ENCODE measurements around the gene ERVW-1.

The ERVW-1 gene

DNA sequence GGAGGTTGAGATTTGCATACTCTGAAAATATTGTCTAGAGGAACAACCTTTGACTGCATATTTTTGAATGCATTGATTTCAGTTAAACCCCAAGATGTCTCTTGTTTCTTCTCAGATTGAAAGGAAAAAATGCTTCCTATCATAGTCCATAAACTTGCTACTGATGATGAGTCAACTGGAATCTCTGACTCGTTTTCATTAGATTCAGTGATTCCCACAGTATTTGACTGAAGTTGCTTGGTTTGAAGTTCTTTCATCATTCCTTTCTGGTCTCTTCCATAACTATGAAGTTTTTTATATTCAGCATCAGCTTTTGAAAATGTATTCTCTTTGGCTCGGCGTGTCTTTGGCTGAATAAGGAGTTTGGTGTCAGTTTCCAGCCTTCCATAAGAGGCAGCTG lies 39.9 kb upstream of the ERVW-1 start:
- Histone ChIP-seq H3K9me3 (ENCODE audit: low read length) (no peaks in the 10 kb centered on the region), H2AFZ (ENCODE audit: low read length) (no peak overlapping the region), H3K36me3 (ENCODE audit: insufficient read depth, low read length) (peaks cover 56% of the 10 kb centered on the region)

DNA sequence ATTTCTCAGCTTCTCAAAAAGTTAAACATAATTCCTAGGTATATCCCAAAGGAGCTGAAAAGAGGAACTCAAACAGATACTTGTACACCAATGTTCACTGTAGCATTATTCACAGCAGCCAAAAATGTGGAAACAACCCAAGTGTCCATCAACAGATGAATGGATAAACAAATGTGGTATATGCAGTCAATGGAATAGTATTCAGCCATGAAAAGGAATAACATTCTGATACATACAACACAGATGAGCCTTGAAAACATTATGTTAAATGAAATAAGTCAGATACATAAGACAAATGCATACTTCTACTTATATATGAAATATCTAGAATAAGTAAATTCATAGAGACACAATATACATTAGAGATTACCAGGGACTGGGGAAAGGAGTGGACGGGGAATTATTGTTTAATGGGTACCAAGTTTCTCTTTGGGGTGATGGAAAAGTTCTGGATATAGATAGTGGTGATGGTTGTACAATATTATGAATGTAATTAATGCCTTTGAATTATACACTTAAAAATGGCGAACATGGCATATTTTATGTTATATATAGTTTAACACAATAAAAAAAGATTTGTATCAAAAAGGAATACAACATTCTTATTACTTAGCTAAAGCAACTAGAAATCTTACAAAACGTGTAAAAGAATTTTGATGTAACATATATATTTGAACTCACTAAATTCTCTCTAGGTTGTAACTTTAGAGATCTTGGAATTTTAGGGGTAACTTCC lies 35.6 kb upstream of the ERVW-1 start:
- Histone ChIP-seq H3K4me1 (ENCODE audit: insufficient read depth, low read length, severe bottlenecking) (no peaks in the 10 kb centered on the region), H3K36me3 (ENCODE audit: insufficient read depth, low read length) (peaks cover 49% of the 10 kb centered on the region), H3K4me2 (ENCODE audit: low read length) (no peak overlapping the region), H3K27ac (ENCODE audit: low read depth, low read length, poor library complexity, severe bottlenecking) (no peak overlapping the region), H3K9ac (ENCODE audit: low read length) (no peak overlapping the region), H3K4me3 (ENCODE audit: low read depth, low read length, poor library complexity, severe bottlenecking) (no peak overlapping the region), H4K20me1 (ENCODE audit: insufficient read depth, low read length) (no peaks in the 10 kb centered on the region), H3F3A (ENCODE audit: insufficient read depth, low read length) (no peaks in the 10 kb centered on the region), H3K9me3 (ENCODE audit: low read length) (no peaks in the 10 kb centered on the region), H3K9me2 (ENCODE audit: low read depth, low read length) (no peaks in the 10 kb centered on the region), H3K79me2 (ENCODE audit: insufficient read depth, low read length) (no peaks in the 10 kb centered on the region), H2AFZ (ENCODE audit: low read length) (no peak overlapping the region), H3K27me3 (ENCODE audit: insufficient read depth, low read length) (no peaks in the 10 kb centered on the region)
- TF ChIP-seq, protein P1, sequence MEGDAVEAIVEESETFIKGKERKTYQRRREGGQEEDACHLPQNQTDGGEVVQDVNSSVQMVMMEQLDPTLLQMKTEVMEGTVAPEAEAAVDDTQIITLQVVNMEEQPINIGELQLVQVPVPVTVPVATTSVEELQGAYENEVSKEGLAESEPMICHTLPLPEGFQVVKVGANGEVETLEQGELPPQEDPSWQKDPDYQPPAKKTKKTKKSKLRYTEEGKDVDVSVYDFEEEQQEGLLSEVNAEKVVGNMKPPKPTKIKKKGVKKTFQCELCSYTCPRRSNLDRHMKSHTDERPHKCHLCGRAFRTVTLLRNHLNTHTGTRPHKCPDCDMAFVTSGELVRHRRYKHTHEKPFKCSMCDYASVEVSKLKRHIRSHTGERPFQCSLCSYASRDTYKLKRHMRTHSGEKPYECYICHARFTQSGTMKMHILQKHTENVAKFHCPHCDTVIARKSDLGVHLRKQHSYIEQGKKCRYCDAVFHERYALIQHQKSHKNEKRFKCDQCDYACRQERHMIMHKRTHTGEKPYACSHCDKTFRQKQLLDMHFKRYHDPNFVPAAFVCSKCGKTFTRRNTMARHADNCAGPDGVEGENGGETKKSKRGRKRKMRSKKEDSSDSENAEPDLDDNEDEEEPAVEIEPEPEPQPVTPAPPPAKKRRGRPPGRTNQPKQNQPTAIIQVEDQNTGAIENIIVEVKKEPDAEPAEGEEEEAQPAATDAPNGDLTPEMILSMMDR (IDR thresholded peaks at IDR 0.05; ENCODE audit: low read length), result no peak
- no peak for TF ChIP-seq EZH2 (IDR thresholded peaks at IDR 0.05; ENCODE audit: borderline replicate concordance, low read length)

More for the DNA sequence above, 39.9 kb upstream of the ERVW-1 start:
- TF ChIP-seq, protein P1 (IDR thresholded peaks at IDR 0.05; ENCODE audit: low read length), result no peak
- no peak for TF ChIP-seq EZH2 (IDR thresholded peaks at IDR 0.05; ENCODE audit: borderline replicate concordance, low read length)
- no peak overlapping the region for H3K27ac ChIP-seq (ENCODE audit: low read depth, low read length, poor library complexity, severe bottlenecking)
- no peaks in the 10 kb centered on the region for H3K4me1 ChIP-seq (ENCODE audit: insufficient read depth, low read length, severe bottlenecking)
- H3K9ac ChIP-seq (ENCODE audit: low read length), result no peak overlapping the region
- no peak overlapping the region for H3K4me2 ChIP-seq (ENCODE audit: low read length)
- peaks cover 7% of the 10 kb centered on the region for H3K79me2 ChIP-seq (ENCODE audit: insufficient read depth, low read length)
- no peaks in the 10 kb centered on the region for H3K9me2 ChIP-seq (ENCODE audit: low read depth, low read length)
- H3K4me3 ChIP-seq (ENCODE audit: low read depth, low read length, poor library complexity, severe bottlenecking), result no peak overlapping the region
- no peaks in the 10 kb centered on the region for H3K27me3 ChIP-seq (ENCODE audit: insufficient read depth, low read length)
- 0 out of 2 replicates have a peak, but pooled peaks cover 2% of the 10 kb centered on the region for H4K20me1 ChIP-seq (ENCODE audit: insufficient read depth, low read length)
- H3F3A ChIP-seq (ENCODE audit: insufficient read depth, low read length), result 0 out of 2 replicates have a peak, but pooled peaks cover 6% of the 10 kb centered on the region

DNA sequence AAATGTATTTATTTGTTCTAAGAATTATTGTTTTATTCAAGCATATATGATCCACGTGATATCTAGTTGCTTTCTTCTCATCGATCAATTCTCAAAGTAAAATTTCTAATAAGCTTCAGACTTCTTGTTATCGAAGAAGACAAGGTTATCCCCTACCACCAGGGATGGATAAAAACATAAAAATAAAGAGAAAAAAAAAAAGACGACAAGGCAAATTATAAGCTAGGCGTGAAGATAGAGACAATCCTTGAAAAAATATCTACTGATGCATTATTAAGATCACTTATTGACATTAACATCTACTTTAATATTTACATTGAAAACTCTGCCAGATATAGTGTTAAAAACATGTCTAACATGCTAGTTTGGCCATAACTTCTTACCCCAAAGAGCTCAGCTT lies 31.2 kb upstream of the ERVW-1 start:
- H3K27ac ChIP-seq (ENCODE audit: low read depth, low read length, poor library complexity, severe bottlenecking), result no peak overlapping the region
- H3K4me2 ChIP-seq (ENCODE audit: low read length), result no peak overlapping the region
- no peaks in the 10 kb centered on the region for H3K27me3 ChIP-seq (ENCODE audit: insufficient read depth, low read length)
- H3K9ac ChIP-seq (ENCODE audit: low read length), result no peak overlapping the region
- TF ChIP-seq EZH2 (IDR thresholded peaks at IDR 0.05; ENCODE audit: borderline replicate concordance, low read length), result no peak
- TF ChIP-seq, protein P1 (IDR thresholded peaks at IDR 0.05; ENCODE audit: low read length), result no peak
- H3K36me3 ChIP-seq (ENCODE audit: insufficient read depth, low read length), result peaks cover 45% of the 10 kb centered on the region
- no peaks in the 10 kb centered on the region for H4K20me1 ChIP-seq (ENCODE audit: insufficient read depth, low read length)
- H3K9me2 ChIP-seq (ENCODE audit: low read depth, low read length), result no peaks in the 10 kb centered on the region
- H3F3A ChIP-seq (ENCODE audit: insufficient read depth, low read length), result no peaks in the 10 kb centered on the region
- H3K9me3 ChIP-seq (ENCODE audit: low read length), result no peaks in the 10 kb centered on the region
- no peaks in the 10 kb centered on the region for H3K4me1 ChIP-seq (ENCODE audit: insufficient read depth, low read length, severe bottlenecking)
- H3K79me2 ChIP-seq (ENCODE audit: insufficient read depth, low read length), result no peaks in the 10 kb centered on the region
- no peak overlapping the region for H3K4me3 ChIP-seq (ENCODE audit: low read depth, low read length, poor library complexity, severe bottlenecking)
- no peak overlapping the region for H2AFZ ChIP-seq (ENCODE audit: low read length)

Measured in OCI-LY1 (cell line).